ENCODE results near the gene MESD. TPM values are rescaled to one million over a fixed set of nuclear protein-coding genes. Genes with fewer than 3 reads are reported as not detected.

Gene MESD
- total RNA-seq, 1 experiment from 2014 or later: 21.9 TPM

DNA sequence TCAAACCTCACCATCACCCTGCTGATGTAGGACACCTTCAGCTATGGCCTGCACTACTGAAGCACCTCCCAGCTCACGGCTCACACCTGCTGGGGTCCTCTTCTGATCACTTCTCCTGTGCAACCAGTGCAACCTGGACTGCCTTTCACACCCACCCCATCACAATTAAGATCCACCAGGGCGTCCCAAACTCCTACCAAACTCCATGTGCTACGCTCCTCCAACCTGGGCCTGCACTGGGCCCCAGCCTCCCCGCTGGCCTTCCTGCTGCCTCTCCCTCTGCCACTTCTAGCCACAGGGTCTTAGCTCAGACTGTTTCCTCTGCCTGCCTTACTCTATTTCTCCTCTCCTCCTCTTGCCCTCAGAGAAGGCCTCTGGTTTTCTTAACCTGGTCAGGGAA lies 12.8 kb downstream of the MESD start:
- Histone ChIP-seq H3K9me2 (ENCODE audit: insufficient read depth) (no peaks in the 10 kb centered on the region), H4K20me1 (ENCODE audit: insufficient read depth) (no peaks in the 10 kb centered on the region), H3F3A (ENCODE audit: insufficient read depth, low read depth) (peaks cover 9% of the 10 kb centered on the region; the same call in 1 of the 2 replicates), H3K79me2 (ENCODE audit: low read depth) (peaks cover 8% of the 10 kb centered on the region), H3K4me1 (replicated peaks; ENCODE audit: insufficient read depth) (0 out of 2 replicates have a peak, but pooled peaks cover 12% of the 10 kb centered on the region), H3K4me2 (no peak overlapping the region), H3K4me3 (no peak overlapping the region), H2AFZ (no peak overlapping the region), H3K36me3 (ENCODE audit: low read depth) (peaks cover 22% of the 10 kb centered on the region), H3K27me3 (ENCODE audit: insufficient read depth, low read depth) (no peaks in the 10 kb centered on the region), H3K9me3 (ENCODE audit: insufficient read depth, low read depth) (no peaks in the 10 kb centered on the region), H3K27ac (no peak overlapping the region)
- DNase-seq: no peak
- no TSS peak for BruUV-seq (replicated peaks)
- ChIA-PET CTCF (interaction anchor here (0.7 kb wide), 1 partner anchor 289 kb away, joined by 3 read pairs; no protein-coding TSS in a partner anchor), POLR2A (ENCODE audit: unreplicated experiment) (no interaction called here)
- TF ChIP-seq, protein P1, sequence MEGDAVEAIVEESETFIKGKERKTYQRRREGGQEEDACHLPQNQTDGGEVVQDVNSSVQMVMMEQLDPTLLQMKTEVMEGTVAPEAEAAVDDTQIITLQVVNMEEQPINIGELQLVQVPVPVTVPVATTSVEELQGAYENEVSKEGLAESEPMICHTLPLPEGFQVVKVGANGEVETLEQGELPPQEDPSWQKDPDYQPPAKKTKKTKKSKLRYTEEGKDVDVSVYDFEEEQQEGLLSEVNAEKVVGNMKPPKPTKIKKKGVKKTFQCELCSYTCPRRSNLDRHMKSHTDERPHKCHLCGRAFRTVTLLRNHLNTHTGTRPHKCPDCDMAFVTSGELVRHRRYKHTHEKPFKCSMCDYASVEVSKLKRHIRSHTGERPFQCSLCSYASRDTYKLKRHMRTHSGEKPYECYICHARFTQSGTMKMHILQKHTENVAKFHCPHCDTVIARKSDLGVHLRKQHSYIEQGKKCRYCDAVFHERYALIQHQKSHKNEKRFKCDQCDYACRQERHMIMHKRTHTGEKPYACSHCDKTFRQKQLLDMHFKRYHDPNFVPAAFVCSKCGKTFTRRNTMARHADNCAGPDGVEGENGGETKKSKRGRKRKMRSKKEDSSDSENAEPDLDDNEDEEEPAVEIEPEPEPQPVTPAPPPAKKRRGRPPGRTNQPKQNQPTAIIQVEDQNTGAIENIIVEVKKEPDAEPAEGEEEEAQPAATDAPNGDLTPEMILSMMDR (conservative IDR thresholded peaks at IDR 0.05): no peak
- TF ChIP-seq EZH2 (IDR thresholded peaks at IDR 0.05; ENCODE audit: low read depth): no peak
- intact Hi-C loops (cut with micrococcal nuclease; ENCODE audit: unreplicated experiment): no loop called here

DNA sequence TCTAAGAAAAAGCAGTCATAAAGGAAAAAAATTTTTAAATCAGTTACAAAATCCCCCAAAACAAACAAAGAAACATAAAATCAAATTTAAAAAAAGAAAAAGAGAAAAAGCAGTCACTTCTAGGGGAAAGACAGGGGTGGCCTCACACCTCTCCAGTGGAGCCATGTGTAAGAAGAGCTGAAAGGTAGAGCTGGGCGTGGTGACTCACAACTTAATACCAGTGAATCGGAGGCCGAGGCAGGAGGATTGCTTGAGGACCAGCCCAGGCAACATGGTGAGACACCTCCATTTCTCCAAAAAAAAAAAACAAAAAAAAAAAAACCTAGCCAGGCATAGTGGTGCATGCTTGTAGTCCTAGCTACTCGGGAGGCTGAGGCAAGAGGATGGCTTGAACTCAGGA lies 14.7 kb downstream of the MESD start:
- no peak overlapping the region for H3K4me2 ChIP-seq
- CTCF ChIA-PET: interaction anchor here (0.6 to 0.7 kb wide), 3 partner anchors 8 to 538 kb away, joined by 3 to 6 read pairs (median 3); no protein-coding TSS in a partner anchor

DNA sequence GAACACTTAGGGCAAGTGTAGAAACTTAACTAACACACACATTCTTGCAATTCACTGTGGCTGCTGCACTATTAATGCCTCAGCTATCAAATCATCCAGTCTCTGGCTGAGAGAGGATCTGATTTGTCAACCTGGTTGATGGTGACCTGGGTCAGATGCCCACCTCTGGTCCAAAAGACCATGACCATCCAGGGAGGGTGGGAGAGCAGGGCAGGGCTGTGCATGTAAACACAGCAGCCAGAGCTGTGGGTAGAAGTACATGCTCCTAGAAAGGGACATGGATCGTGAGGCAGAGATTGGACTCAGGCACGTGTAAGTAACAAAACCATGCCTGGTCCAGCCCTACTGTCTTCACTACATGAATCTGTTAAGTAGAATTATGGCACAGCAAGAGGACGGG lies 17.3 kb downstream of the MESD start:
- H3K9me3 ChIP-seq (ENCODE audit: insufficient read depth, low read depth): no peaks in the 10 kb centered on the region
- H3K4me3 ChIP-seq: no peak overlapping the region
- H3K4me1 ChIP-seq (replicated peaks; ENCODE audit: insufficient read depth): peaks cover 28% of the 10 kb centered on the region
- H4K20me1 ChIP-seq (ENCODE audit: insufficient read depth): no peaks in the 10 kb centered on the region
- H3F3A ChIP-seq (ENCODE audit: insufficient read depth, low read depth): peaks cover 13% of the 10 kb centered on the region; the same call in 1 of the 2 replicates
- CTCF ChIA-PET: no interaction called here
- no peaks in the 10 kb centered on the region for H3K36me3 ChIP-seq (ENCODE audit: low read depth)
- H3K27ac ChIP-seq: no peak overlapping the region
- no peaks in the 10 kb centered on the region for H3K9me2 ChIP-seq (ENCODE audit: insufficient read depth)
- no peak overlapping the region for H3K4me2 ChIP-seq
- BruUV-seq (replicated peaks): no TSS peak
- no peaks in the 10 kb centered on the region for H3K79me2 ChIP-seq (ENCODE audit: low read depth)
- POLR2A ChIA-PET (ENCODE audit: unreplicated experiment): no interaction called here
- no peaks in the 10 kb centered on the region for H3K27me3 ChIP-seq (ENCODE audit: insufficient read depth, low read depth)
- no peak overlapping the region for H2AFZ ChIP-seq
- TF ChIP-seq, protein P1 (conservative IDR thresholded peaks at IDR 0.05): no peak
- no peak for TF ChIP-seq EZH2 (IDR thresholded peaks at IDR 0.05; ENCODE audit: low read depth)
- no peak for DNase-seq
- intact Hi-C loops (cut with micrococcal nuclease; ENCODE audit: unreplicated experiment): loop anchor here (5.0 kb wide), 1 partner anchor 115 kb away; no protein-coding TSS in a partner anchor

More for the DNA sequence above, 14.7 kb downstream of the MESD start:
- DNase-seq: no peak
- no peaks in the 10 kb centered on the region for H3K9me3 ChIP-seq (ENCODE audit: insufficient read depth, low read depth)
- H3K4me3 ChIP-seq: no peak overlapping the region
- peaks cover 17% of the 10 kb centered on the region for H3K36me3 ChIP-seq (ENCODE audit: low read depth)
- BruUV-seq (replicated peaks): no TSS peak
- H3K9me2 ChIP-seq (ENCODE audit: insufficient read depth): no peaks in the 10 kb centered on the region
- H4K20me1 ChIP-seq (ENCODE audit: insufficient read depth): no peaks in the 10 kb centered on the region
- H3K27ac ChIP-seq: no peak overlapping the region
- peaks cover 8% of the 10 kb centered on the region for H3K79me2 ChIP-seq (ENCODE audit: low read depth)
- TF ChIP-seq, protein P1 (conservative IDR thresholded peaks at IDR 0.05): no peak
- no peak for TF ChIP-seq EZH2 (IDR thresholded peaks at IDR 0.05; ENCODE audit: low read depth)
- H3K27me3 ChIP-seq (ENCODE audit: insufficient read depth, low read depth): no peaks in the 10 kb centered on the region
- intact Hi-C loops (cut with micrococcal nuclease; ENCODE audit: unreplicated experiment): loop anchor here (5.0 kb wide), 1 partner anchor 118 kb away; no protein-coding TSS in a partner anchor
- H3F3A ChIP-seq (ENCODE audit: insufficient read depth, low read depth): peaks cover 22% of the 10 kb centered on the region; the same call in 1 of the 2 replicates
- peaks cover 30% of the 10 kb centered on the region for H3K4me1 ChIP-seq (replicated peaks; ENCODE audit: insufficient read depth)
- H2AFZ ChIP-seq: no peak overlapping the region
- POLR2A ChIA-PET (ENCODE audit: unreplicated experiment): interaction anchor here (0.6 to 1.0 kb wide), 3 partner anchors 13 to 1251 kb away, joined by 3 to 20 read pairs (median 19); no protein-coding TSS in a partner anchor

All from PC-9 (cell line).